ENCODE measurements around the gene TIGD3. TPM values are rescaled to one million over a fixed set of nuclear protein-coding genes. Genes with fewer than 3 reads are reported as not detected.

TIGD3 gene
- total and polyA plus RNA-seq, 9 of the 15 experiments (the other 6 are each of a cell fraction or from before 2014, with no cell fraction given): 0.06 to 1.3 (median 0.56) TPM

DNA sequence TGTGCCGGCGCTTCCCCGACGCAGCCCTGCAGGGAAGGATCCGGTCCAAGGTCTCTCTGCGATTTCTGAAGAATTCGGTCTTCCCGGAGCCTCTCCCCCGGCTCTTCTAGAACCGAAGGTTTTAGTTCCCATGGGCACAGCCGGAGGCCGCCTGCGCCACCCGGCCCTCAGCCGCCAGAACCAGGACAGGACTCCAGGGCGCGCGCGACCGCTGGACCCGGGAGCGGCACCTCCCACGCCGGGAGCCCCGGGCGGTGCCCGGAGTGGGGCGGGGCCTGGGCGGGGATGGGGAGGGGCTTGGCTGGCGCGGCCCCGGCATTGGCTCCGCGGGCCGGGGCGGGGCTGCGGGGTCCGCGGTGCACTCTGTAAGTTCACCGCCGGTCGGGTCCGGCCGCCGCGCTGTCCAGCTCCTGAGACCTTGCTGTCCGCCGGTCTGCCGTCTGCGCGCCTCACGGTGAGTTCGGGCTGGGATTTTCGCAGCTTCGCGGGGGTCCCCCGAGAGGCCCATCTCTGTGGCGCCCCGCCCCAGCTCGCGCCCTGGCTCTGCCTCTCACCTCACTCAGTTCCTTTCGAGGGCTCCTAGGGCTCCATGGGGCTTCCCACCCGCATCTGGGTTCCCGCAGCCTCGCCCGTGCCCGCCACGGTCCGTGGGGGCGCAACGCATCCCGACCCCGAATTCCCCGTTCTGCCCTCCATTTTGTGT, 39.9 kb upstream of the TIGD3 start, which contains the start of gene CDC42EP2 (continued):
- TF ChIP-seq PHF21A (IDR thresholded peaks at IDR 0.05; ENCODE audit: borderline replicate concordance, low read depth) (no peak), SP1 (CRISPR knock-in tag; IDR thresholded peaks at IDR 0.05) (peak; percentile 6; the same call in 1 of the 2 replicates), ZNF124 (CRISPR knock-in tag; IDR thresholded peaks at IDR 0.05) (no peak), NONO (IDR thresholded peaks at IDR 0.05; ENCODE audit: low read depth in 2 of 2, low read length in 1 of 2) (peak in 1 of 2 experiments; percentile 50; a peak in 1 of 4 replicates), SUPT5H (IDR thresholded peaks at IDR 0.05) (peak; percentile 62), HNRNPLL (IDR thresholded peaks at IDR 0.05; ENCODE audit: low read depth, low read length, poor library complexity, severe bottlenecking) (peak; percentile 11), FOSL1 (tag; conservative IDR thresholded peaks at IDR 0.05) (0 out of 2 replicates have a peak, but pooled peaks have one; percentile 10), ZNF263 (CRISPR knock-in tag; IDR thresholded peaks at IDR 0.05; ENCODE audit: borderline replicate concordance) (peak; percentile 19; the same call in 1 of the 2 replicates), POLR2G (IDR thresholded peaks at IDR 0.05; ENCODE audit: low read depth, low read length) (peak; percentile 89), ZNF224 (CRISPR knock-in tag; IDR thresholded peaks at IDR 0.05) (no peak), CXXC5 (CRISPR knock-in tag; IDR thresholded peaks at IDR 0.05) (peak; percentile 42; the same call in 1 of the 2 replicates), CTBP1 (IDR thresholded peaks at IDR 0.05; ENCODE audit: borderline replicate concordance) (peak; percentile 60; the same call in 1 of the 2 replicates), TFAP4 (CRISPR knock-in tag; IDR thresholded peaks at IDR 0.05; ENCODE audit: borderline replicate concordance) (peak; percentile 42; the same call in 1 of the 2 replicates), KDM5B (IDR thresholded peaks at IDR 0.05; ENCODE audit: insufficient replicate concordance, low read depth, low read length) (peak; percentile 48), NCOA1 (IDR thresholded peaks at IDR 0.05; ENCODE audit: low read depth) (peak; percentile 19; the same call in 1 of the 2 replicates), RBBP5 (IDR thresholded peaks at IDR 0.05; ENCODE audit: borderline replicate concordance, insufficient read depth, low read length, poor library complexity, severe bottlenecking) (peak; percentile 10), ZNF274 (IDR thresholded peaks at IDR 0.05; ENCODE audit: borderline replicate concordance, low read depth, low read length) (no peak), ZBTB1 (CRISPR knock-in tag; IDR thresholded peaks at IDR 0.05; ENCODE audit: borderline replicate concordance, low read depth) (no peak; the same call in 1 of the 2 replicates)
- TF ChIP-seq, protein P1, sequence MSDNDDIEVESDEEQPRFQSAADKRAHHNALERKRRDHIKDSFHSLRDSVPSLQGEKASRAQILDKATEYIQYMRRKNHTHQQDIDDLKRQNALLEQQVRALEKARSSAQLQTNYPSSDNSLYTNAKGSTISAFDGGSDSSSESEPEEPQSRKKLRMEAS (CRISPR knock-in tag; IDR thresholded peaks at IDR 0.05): peak; percentile 8; the same call in 1 of the 2 replicates
- TF ChIP-seq, protein P2, sequence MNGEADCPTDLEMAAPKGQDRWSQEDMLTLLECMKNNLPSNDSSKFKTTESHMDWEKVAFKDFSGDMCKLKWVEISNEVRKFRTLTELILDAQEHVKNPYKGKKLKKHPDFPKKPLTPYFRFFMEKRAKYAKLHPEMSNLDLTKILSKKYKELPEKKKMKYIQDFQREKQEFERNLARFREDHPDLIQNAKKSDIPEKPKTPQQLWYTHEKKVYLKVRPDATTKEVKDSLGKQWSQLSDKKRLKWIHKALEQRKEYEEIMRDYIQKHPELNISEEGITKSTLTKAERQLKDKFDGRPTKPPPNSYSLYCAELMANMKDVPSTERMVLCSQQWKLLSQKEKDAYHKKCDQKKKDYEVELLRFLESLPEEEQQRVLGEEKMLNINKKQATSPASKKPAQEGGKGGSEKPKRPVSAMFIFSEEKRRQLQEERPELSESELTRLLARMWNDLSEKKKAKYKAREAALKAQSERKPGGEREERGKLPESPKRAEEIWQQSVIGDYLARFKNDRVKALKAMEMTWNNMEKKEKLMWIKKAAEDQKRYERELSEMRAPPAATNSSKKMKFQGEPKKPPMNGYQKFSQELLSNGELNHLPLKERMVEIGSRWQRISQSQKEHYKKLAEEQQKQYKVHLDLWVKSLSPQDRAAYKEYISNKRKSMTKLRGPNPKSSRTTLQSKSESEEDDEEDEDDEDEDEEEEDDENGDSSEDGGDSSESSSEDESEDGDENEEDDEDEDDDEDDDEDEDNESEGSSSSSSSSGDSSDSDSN (IDR thresholded peaks at IDR 0.05; ENCODE audit: borderline replicate concordance in 1 of 2, low read depth in 2 of 2, low read length in 2 of 2): peak in 1 of 2 experiments; percentile 44; a peak in 1 of 4 replicates
- TF ChIP-seq, protein P3, sequence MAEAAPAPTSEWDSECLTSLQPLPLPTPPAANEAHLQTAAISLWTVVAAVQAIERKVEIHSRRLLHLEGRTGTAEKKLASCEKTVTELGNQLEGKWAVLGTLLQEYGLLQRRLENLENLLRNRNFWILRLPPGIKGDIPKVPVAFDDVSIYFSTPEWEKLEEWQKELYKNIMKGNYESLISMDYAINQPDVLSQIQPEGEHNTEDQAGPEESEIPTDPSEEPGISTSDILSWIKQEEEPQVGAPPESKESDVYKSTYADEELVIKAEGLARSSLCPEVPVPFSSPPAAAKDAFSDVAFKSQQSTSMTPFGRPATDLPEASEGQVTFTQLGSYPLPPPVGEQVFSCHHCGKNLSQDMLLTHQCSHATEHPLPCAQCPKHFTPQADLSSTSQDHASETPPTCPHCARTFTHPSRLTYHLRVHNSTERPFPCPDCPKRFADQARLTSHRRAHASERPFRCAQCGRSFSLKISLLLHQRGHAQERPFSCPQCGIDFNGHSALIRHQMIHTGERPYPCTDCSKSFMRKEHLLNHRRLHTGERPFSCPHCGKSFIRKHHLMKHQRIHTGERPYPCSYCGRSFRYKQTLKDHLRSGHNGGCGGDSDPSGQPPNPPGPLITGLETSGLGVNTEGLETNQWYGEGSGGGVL (CRISPR knock-in tag; IDR thresholded peaks at IDR 0.05): no peak
